GM18499 (cell line): ENCODE measurements around the gene FRMD5.

Experiments used
- ATAC-seq: cut with Tn5 transposase; IDR thresholded peaks from one replicate; pipeline ENCODE4 v1.9.1; 2021; ENCODE audit warnings: moderate number of reproducible peaks; ENCODE audit not compliant: insufficient read depth, unreplicated experiment

Gene FRMD5

GRCh38 chr15:43824302-43825246, 370.5 kb downstream of the FRMD5 start, which contains the start of gene MFAP1:
MFAP1 (minus strand) TSS chr15:43824690; CDS start chr15:43824569, 121 bp downstream.
- peak; percentile 60 for ATAC-seq

- ATAC-seq: no peak
These were observed 373.6 kb downstream of the FRMD5 start for GRCh38 chr15:43821505-43821904.
